ENCODE data around the gene TREM2. TPM values are rescaled to one million over a fixed set of nuclear protein-coding genes. Genes with fewer than 3 reads are reported as not detected.

The TREM2 gene
- total and polyA plus RNA-seq, 5 donors = 1.2 to 4.1 (median 2.3) TPM

- intact Hi-C loops (cut with DNase I) = no loop called here
- WGBS = 86% methylated on average over 3 of the region's 3 CpGs
- Histone ChIP-seq H3K4me3 (ENCODE audit: low read length) (no peak overlapping the region), H3K4me1 (ENCODE audit: control insufficient read depth, insufficient read depth, low read length) (no peaks in the 10 kb centered on the region), H3K9me3 (ENCODE audit: control insufficient read depth, low read length) (no peaks in the 10 kb centered on the region), H3K27me3 (ENCODE audit: control insufficient read depth, insufficient read depth) (no peaks in the 10 kb centered on the region), H3K27ac (ENCODE audit: low read length) (no peak overlapping the region)
- DNase-seq (no peak), ATAC-seq (no peak)
Observed at GRCh38 chr6:41111017-41111416, 51.9 kb downstream of the TREM2 start.

Other genes starting within 250 kb of the TREM2 start
- gene UNC5CL, start 123.9 kb downstream of the TREM2 start, total RNA-seq = under 1 TPM; 0.46 to 0.85 (median 0.75) TPM
- gene UNC5CL, start 123.9 kb downstream of the TREM2 start, polyA plus RNA-seq = 0.68 TPM
- gene TSPO2, start 120.6 kb downstream of the TREM2 start, total RNA-seq = not detected
- gene TSPO2, start 120.6 kb downstream of the TREM2 start, polyA plus RNA-seq = not detected
- 100 to 1,000 TPM in 2 of 4 donors, 10 to 100 TPM in 2; 80.1 to 118 (median 91.6) TPM for gene APOBEC2, start 109.9 kb downstream of the TREM2 start, total RNA-seq
- 137 TPM for gene APOBEC2, start 109.9 kb downstream of the TREM2 start, polyA plus RNA-seq
- gene OARD1, start 90.8 kb downstream of the TREM2 start, total RNA-seq = 10 to 100 TPM; 15.1 to 23.7 (median 18.6) TPM
- gene OARD1, start 90.8 kb downstream of the TREM2 start, polyA plus RNA-seq = 27.8 TPM
- gene NFYA, start 90.1 kb downstream of the TREM2 start, total RNA-seq = 10 to 100 TPM; 11.0 to 13.8 (median 11.8) TPM
- 6.1 TPM for gene NFYA, start 90.1 kb downstream of the TREM2 start, polyA plus RNA-seq
- gene TREML1, start 8.8 kb downstream of the TREM2 start, total RNA-seq = under 1 TPM in 1 of 4 donors, not detected in 3; 0.39 TPM
- gene TREML1, start 8.8 kb downstream of the TREM2 start, polyA plus RNA-seq = 0.14 TPM
- under 1 TPM in 1 of 4 donors, not detected in 3; 0.15 TPM for gene TREML2, start 38.0 kb upstream of the TREM2 start, total RNA-seq
- gene TREML2, start 38.0 kb upstream of the TREM2 start, polyA plus RNA-seq = 0.02 TPM
- gene TREML4, start 65.2 kb upstream of the TREM2 start, total RNA-seq = not detected
- not detected for gene TREML4, start 65.2 kb upstream of the TREM2 start, polyA plus RNA-seq
- 1 to 10 TPM in 3 of 4 donors, under 1 TPM in 1; 0.46 to 2.3 (median 1.3) TPM for gene TREM1, start 123.6 kb upstream of the TREM2 start, total RNA-seq
- 1.1 TPM for gene TREM1, start 123.6 kb upstream of the TREM2 start, polyA plus RNA-seq
- gene NCR2, start 172.5 kb upstream of the TREM2 start, total RNA-seq = not detected
- gene NCR2, start 172.5 kb upstream of the TREM2 start, polyA plus RNA-seq = not detected

Measured in right cardiac atrium (tissue), 5 donors.